Measurements from ENCODE around the gene CD40.

- TF ChIP-seq CTCF (conservative IDR thresholded peaks at IDR 0.05) (no peak), EZH2 (IDR thresholded peaks at IDR 0.05; ENCODE audit: low read depth) (no peak)
These were observed 12.4 kb downstream of the CD40 start for GRCh38 chr20:46130534-46130933.

All from PC-9 (cell line).